H9 (cell line): ENCODE results near the gene PJA1. TPM values are rescaled to one million over a fixed set of nuclear protein-coding genes. Genes with fewer than 3 reads are reported as not detected.

Experiments
- DNase-seq: peaks from one replicate; pipeline ENCODE4 v3.0.0-alpha.2; 2017
- H2AFZ ChIP-seq: one replicate; pipeline ENCODE4 v1.6.1; 2013; ENCODE audit warnings: mild to moderate bottlenecking, low read length, control low read depth, moderate library complexity
- H2AK5ac ChIP-seq: 2 replicates; pipeline ENCODE4 v1.6.1; 2013; ENCODE audit warnings: low read length, control low read depth, mixed read lengths; ENCODE audit not compliant: insufficient read length
- H2BK120ac ChIP-seq: one replicate; pipeline ENCODE4 v1.6.1; 2013; ENCODE audit warnings: low read depth, mild to moderate bottlenecking, low read length, control low read depth, inconsistent platforms; ENCODE audit not compliant: poor library complexity, severe bottlenecking
- H2BK12ac ChIP-seq: 2 replicates; pipeline ENCODE4 v1.6.1; 2013; ENCODE audit warnings: low read length, control low read depth, mixed read lengths, low read depth; ENCODE audit not compliant: insufficient read length
- H2BK15ac ChIP-seq: 2 replicates; pipeline ENCODE4 v1.6.1; 2013; ENCODE audit warnings: low read depth, low read length, control low read depth
- H2BK20ac ChIP-seq: one replicate; pipeline ENCODE4 v1.6.1; 2013; ENCODE audit warnings: low read depth, mild to moderate bottlenecking, low read length, control low read depth, inconsistent platforms; ENCODE audit not compliant: poor library complexity, severe bottlenecking
- H2BK5ac ChIP-seq: 2 replicates; pipeline ENCODE4 v1.6.1; 2013; ENCODE audit warnings: low read length, control low read depth, mixed read lengths; ENCODE audit not compliant: insufficient read length
- H3K14ac ChIP-seq: 2 replicates; pipeline ENCODE4 v1.6.1; 2013; ENCODE audit warnings: low read length, control low read depth; ENCODE audit not compliant: insufficient read depth
- H3K18ac ChIP-seq: 2 replicates; pipeline ENCODE4 v1.6.1; 2013; ENCODE audit warnings: low read depth, mild to moderate bottlenecking, mixed read lengths, low read length, control low read depth; ENCODE audit not compliant: insufficient read length
- H3K23ac ChIP-seq: 2 replicates; pipeline ENCODE4 v1.6.1; 2013; ENCODE audit warnings: low read length, control low read depth, mixed read lengths, low read depth; ENCODE audit not compliant: insufficient read length
- H3K23me2 ChIP-seq: 2 replicates; pipeline ENCODE4 v1.6.1; 2013; ENCODE audit warnings: low read depth, mild to moderate bottlenecking, mixed read lengths, low read length, control low read depth; ENCODE audit not compliant: insufficient read length, poor library complexity, severe bottlenecking
- H3K27ac ChIP-seq: 2 replicates; pipeline ENCODE4 v1.5.1; 2013; ENCODE audit warnings: low read length, control low read depth, mixed read lengths, low read depth; ENCODE audit not compliant: insufficient read length
- H3K27me3 ChIP-seq: 2 replicates; pipeline ENCODE4 v1.6.1; 2013; ENCODE audit warnings: low read length, control low read depth, inconsistent platforms; ENCODE audit not compliant: insufficient read depth
- H3K4ac ChIP-seq: 2 replicates; pipeline ENCODE4 v1.6.1; 2013; ENCODE audit warnings: low read depth, mild to moderate bottlenecking, control low read depth, inconsistent platforms, low read length, moderate library complexity
- H3K4me1 ChIP-seq: 2 replicates; pipeline ENCODE4 v1.6.1; 2013; ENCODE audit warnings: low read length, control low read depth, inconsistent platforms; ENCODE audit not compliant: insufficient read depth
- H3K4me2 ChIP-seq: 2 replicates; pipeline ENCODE4 v1.6.1; 2013; ENCODE audit warnings: low read length, control low read depth, mixed read lengths; ENCODE audit not compliant: insufficient read length, insufficient read depth
- H3K56ac ChIP-seq: 2 replicates; pipeline ENCODE4 v1.6.1; 2013; ENCODE audit warnings: low read depth, mild to moderate bottlenecking, mixed read lengths, low read length, control low read depth; ENCODE audit not compliant: insufficient read length
- H3K79me1 ChIP-seq: 2 replicates; pipeline ENCODE4 v1.6.1; 2013; ENCODE audit warnings: low read depth, mild to moderate bottlenecking, moderate library complexity, low read length, control low read depth, inconsistent platforms; ENCODE audit not compliant: insufficient read depth, poor library complexity, severe bottlenecking
- H3K79me2 ChIP-seq: 2 replicates; pipeline ENCODE4 v1.6.1; 2013; ENCODE audit warnings: low read length, control low read depth, inconsistent platforms; ENCODE audit not compliant: insufficient read depth
- H3K9ac ChIP-seq: 2 replicates; pipeline ENCODE4 v1.6.1; 2013; ENCODE audit warnings: low read length, control low read depth, mixed read lengths; ENCODE audit not compliant: insufficient read length; ENCODE audit errors: extremely low read depth
- H3K9me3 ChIP-seq: one replicate; pipeline ENCODE4 v1.6.1; 2013; ENCODE audit warnings: low read depth, low read length, inconsistent platforms; ENCODE audit not compliant: control insufficient read depth
- H3T11ph ChIP-seq: one replicate; pipeline ENCODE4 v1.6.1; 2013; ENCODE audit warnings: mild to moderate bottlenecking, low read length, control low read depth, inconsistent platforms
- H4K20me1 ChIP-seq: one replicate; pipeline ENCODE4 v1.6.1; 2013; ENCODE audit not compliant: control insufficient read depth, insufficient read length, insufficient read depth
- H4K5ac ChIP-seq: 2 replicates; pipeline ENCODE4 v1.6.1; 2013; ENCODE audit warnings: low read depth, mild to moderate bottlenecking, mixed read lengths, low read length, control low read depth; ENCODE audit not compliant: insufficient read length
- H4K8ac ChIP-seq: replicated peaks from 2 replicates; pipeline ENCODE4 v1.6.1; 2013; ENCODE audit warnings: low read length, control low read depth, mixed read lengths, low read depth; ENCODE audit not compliant: insufficient read length
- H4K91ac ChIP-seq: 2 replicates; pipeline ENCODE4 v1.6.1; 2013; ENCODE audit warnings: low read depth, mild to moderate bottlenecking, moderate library complexity, mixed read lengths, low read length, control low read depth; ENCODE audit not compliant: insufficient read length
- H3K27ac Mint-ChIP-seq, 3 experiments: 2 replicates in 2 of 3; 3 replicates in 1 of 3; pipeline ENCODE4 v1.8.0; 2020 to 2021; ENCODE audit warnings: mixed read lengths in 3 of 3, mild to moderate bottlenecking in 1 of 3, moderate library complexity in 1 of 3
- H3K27me3 Mint-ChIP-seq: 2 replicates; pipeline ENCODE4 v1.8.0; 2021; ENCODE audit warnings: low read depth, mild to moderate bottlenecking, moderate library complexity, mixed read lengths
- H3K36me3 Mint-ChIP-seq, 3 experiments: 2 replicates in 2 of 3; 3 replicates in 1 of 3; pipeline ENCODE4 v1.8.0; 2020 to 2021; ENCODE audit warnings: low read depth in 3 of 3, mixed read lengths in 3 of 3; ENCODE audit not compliant: insufficient read depth in 1 of 3
- H3K4me1 Mint-ChIP-seq, 2 experiments: 2 replicates each; pipeline ENCODE4 v1.8.0; 2020; ENCODE audit warnings: mixed read lengths in 2 of 2
- H3K4me3 Mint-ChIP-seq, 2 experiments: 2 replicates in 1 of 2; 3 replicates in 1 of 2; pipeline ENCODE4 v1.8.0; 2020 to 2021; ENCODE audit warnings: mild to moderate bottlenecking in 2 of 2, mixed read lengths in 2 of 2, moderate library complexity in 1 of 2
- H3K9me3 Mint-ChIP-seq, 2 experiments: 2 replicates in 1 of 2; 3 replicates in 1 of 2; pipeline ENCODE4 v1.8.0; 2020; ENCODE audit warnings: mild to moderate bottlenecking in 2 of 2, mixed read lengths in 2 of 2, moderate library complexity in 1 of 2
- CTCF ChIP-seq: fragments of 200-600 bp; sonication (generic); conservative IDR thresholded peaks from 3 replicates; pipeline ENCODE4 v1.8.0; 2021; ENCODE audit warnings: antibody characterized with exemption, mild to moderate bottlenecking
- WGBS: extraction: QIAGEN DNeasy Blood & Tissue Kit; methylation state at CpG from one replicate; pipeline ENCODE4 v1.1.7; 2013; ENCODE audit warnings: missing lambda C conversion rate, low lambda C conversion rate, mixed read lengths; ENCODE audit not compliant: insufficient read length; ENCODE audit errors: extremely low coverage; 5-methylcytosine and 5-hydroxymethylcytosine counted together
- total RNA-seq: library from RNA; stranded (reverse); gene quantifications from 2 replicates; pipeline ENCODE4 v1.2.1, GENCODE V29; 2021

PJA1 gene
- total RNA-seq, 1 experiment from 2014 or later: 41.4 TPM

GRCh38 chrX:69163936-69164741 is 1.1 kb downstream of the PJA1 start:
- Histone ChIP-seq H3K56ac (no peak overlapping the region), H4K5ac (no peak overlapping the region), H2BK15ac (no peak overlapping the region), H3K14ac (no peak overlapping the region), H3K79me1 (no peaks in the 10 kb centered on the region), H3K23me2 (no peaks in the 10 kb centered on the region), H2BK120ac (no peak overlapping the region), H3K9me3 (no peaks in the 10 kb centered on the region), H3K27me3 (no peaks in the 10 kb centered on the region), H3K79me2 (no peaks in the 10 kb centered on the region), H3K27ac (no peak overlapping the region), H3K23ac (no peak overlapping the region), H3K18ac (no peak overlapping the region), H2BK20ac (no peak overlapping the region), H4K91ac (no peak overlapping the region), H4K20me1 (no peaks in the 10 kb centered on the region), H2AFZ (no peak overlapping the region), H4K8ac (no peak overlapping the region), H2BK5ac (no peak overlapping the region), H3K4me2 (peak overlapping the region; percentile 45), H3T11ph (no peak overlapping the region), H2BK12ac (no peak overlapping the region), H3K4me1 (no peaks in the 10 kb centered on the region), H3K9ac (no peak overlapping the region), H3K4ac (no peak overlapping the region), H2AK5ac (no peak overlapping the region)
- no CpG with 5 or more reads among the region's 23 CpGs for WGBS
- Mint-ChIP-seq H3K36me3 (peaks cover 29 to 44% (median 29%) of the 10 kb centered on the region in 3 experiments), H3K4me3 (peak overlapping the region; percentile 81 to 86), H3K9me3 (peaks cover 64 to 68% of the 10 kb centered on the region in 2 experiments), H3K4me1 (peaks cover 13 to 27% of the 10 kb centered on the region in 2 experiments), H3K27ac (no peak overlapping the region; a peak in 1 of 7 replicates), H3K27me3 (peaks cover 3% of the 10 kb centered on the region)
- peak; percentile 46 for DNase-seq
- TF ChIP-seq CTCF: no peak
